ENCODE results near the gene MYO1E. TPM values are rescaled to one million over a fixed set of nuclear protein-coding genes. Genes with fewer than 3 reads are reported as not detected.
A peak's percentile ranks its signal among the peaks of the same experiment; 100 is the strongest.

MYO1E gene
- total and polyA plus RNA-seq, 2 donors from 2014 or later, result 41.9 to 198 TPM

DNA sequence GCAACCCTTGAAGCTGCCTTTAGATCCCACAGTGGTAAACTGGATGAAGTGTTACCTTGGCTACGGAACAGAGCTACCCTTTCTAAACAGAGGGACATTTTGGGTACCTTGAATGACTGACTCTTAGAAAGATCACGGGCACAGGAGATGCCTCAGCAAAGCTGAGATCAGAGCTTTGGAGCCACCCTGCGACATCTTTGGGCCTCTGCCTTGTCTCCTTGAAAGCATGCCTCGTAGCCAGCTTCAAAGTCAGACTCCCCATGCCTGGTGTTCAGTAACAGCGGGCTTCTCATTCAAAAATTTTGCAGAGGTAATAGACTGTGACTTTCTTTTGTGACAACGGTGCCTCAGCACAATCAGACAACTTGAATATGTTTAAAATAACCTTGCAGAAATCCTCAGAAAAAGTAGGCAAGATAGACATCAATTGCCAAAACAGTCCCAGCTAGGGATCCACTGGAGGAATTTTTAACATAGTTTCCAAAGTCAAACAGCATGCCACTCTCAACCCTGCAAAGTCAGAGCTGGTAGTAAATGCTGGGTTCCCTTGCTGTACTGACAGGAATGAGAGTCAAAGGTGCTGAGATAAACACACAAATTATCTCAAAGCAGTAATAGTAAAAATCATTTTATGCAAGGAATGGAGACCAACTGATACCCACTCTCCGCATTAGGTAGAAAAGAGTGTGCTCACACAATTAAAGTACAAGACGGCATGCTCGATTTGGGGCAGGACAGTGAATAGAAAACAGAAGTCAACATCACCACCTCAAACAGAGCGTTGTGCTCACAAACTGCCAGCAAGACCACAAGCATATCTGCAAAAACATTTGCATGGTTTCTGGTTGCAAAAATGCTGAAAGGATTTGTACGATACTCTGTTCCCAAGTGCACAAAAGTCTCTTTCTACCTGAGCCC lies 82.1 kb downstream of the MYO1E start:
- Histone ChIP-seq H3K27ac (ENCODE audit: low read depth in 2 of 2, low read length in 2 of 2) (no peak overlapping the region), H3K9me3 (ENCODE audit: control insufficient read depth in 2 of 3, insufficient read depth in 1 of 3, low read length in 3 of 3) (no peaks in the 10 kb centered on the region), H3K27me3 (ENCODE audit: control insufficient read depth, insufficient read depth, low read length) (no peaks in the 10 kb centered on the region), H3K36me3 (ENCODE audit: control insufficient read depth in 2 of 3, insufficient read depth in 3 of 3, low read length in 3 of 3) (no peaks in the 10 kb centered on the region), H3K9ac (ENCODE audit: low read length in 3 of 3) (no peak overlapping the region), H3K4me3 (ENCODE audit: low read length in 3 of 3) (no peak overlapping the region), H3K4me1 (ENCODE audit: control insufficient read depth in 2 of 3, insufficient read depth in 2 of 3, low read depth in 1 of 3, low read length in 3 of 3) (peaks cover 0 to 16% (median 5%) of the 10 kb centered on the region in 3 donors)
- intact Hi-C loops (cut with DNase I), result no loop called here
- DNase-seq (peak in 2 of 5 donors; percentile 53 to 57), FAIRE-seq (no peak)
- TF ChIP-seq, protein P1, sequence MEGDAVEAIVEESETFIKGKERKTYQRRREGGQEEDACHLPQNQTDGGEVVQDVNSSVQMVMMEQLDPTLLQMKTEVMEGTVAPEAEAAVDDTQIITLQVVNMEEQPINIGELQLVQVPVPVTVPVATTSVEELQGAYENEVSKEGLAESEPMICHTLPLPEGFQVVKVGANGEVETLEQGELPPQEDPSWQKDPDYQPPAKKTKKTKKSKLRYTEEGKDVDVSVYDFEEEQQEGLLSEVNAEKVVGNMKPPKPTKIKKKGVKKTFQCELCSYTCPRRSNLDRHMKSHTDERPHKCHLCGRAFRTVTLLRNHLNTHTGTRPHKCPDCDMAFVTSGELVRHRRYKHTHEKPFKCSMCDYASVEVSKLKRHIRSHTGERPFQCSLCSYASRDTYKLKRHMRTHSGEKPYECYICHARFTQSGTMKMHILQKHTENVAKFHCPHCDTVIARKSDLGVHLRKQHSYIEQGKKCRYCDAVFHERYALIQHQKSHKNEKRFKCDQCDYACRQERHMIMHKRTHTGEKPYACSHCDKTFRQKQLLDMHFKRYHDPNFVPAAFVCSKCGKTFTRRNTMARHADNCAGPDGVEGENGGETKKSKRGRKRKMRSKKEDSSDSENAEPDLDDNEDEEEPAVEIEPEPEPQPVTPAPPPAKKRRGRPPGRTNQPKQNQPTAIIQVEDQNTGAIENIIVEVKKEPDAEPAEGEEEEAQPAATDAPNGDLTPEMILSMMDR (IDR thresholded peaks at IDR 0.05; ENCODE audit: borderline replicate concordance, extremely low read depth, insufficient read depth), result no peak

DNA sequence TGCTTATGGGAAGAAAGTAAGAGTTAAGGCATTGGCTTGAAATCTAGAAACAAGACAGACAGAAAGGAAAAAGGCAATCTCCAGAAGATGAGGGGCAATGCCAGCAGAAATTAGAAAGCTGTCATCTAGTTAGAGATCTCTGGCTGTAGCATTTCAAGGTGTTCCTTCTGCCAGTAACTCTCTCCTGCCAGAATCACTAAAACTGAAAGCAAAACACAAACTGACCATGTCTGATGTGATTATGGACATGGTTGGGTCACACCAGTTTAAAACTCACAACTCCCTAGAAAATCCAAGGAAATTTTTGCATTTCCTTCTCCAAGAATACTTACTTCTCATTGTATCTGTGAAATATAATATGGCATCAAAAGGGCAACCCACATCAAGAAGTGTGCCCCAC lies 83.1 kb downstream of the MYO1E start:
- no peak for DNase-seq

DNA sequence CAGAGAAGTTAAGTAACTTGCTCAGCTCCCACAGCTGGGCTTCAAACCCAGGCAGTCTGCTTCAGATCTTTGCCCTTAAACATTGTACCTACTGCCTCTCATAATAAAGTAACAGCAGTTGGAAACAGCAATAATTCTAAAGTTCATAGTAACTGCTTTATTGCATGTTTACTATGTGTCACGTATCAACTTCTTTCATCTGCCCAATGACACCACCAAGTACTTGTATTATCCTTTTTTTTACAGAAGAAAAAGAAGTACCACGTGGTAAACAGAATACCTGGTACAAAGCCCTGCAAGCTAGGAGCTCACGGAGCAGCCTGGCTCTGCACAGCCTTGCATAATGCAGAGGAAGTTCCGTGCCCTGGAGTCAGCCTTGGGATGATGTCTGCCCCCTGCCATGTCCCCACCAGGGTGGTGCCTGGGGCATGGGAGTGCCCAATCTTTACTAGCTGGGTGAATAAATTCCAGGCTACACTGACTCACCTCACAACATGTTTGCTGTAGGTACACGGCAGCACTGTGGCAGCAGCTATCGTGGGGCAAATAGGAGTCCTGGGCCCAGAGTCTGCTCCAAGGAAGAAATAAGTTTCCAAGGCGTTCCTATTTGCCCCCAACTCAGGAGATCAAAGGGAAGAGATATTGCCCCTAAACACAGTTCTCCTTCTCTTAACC lies 88.8 kb downstream of the MYO1E start:
- Histone ChIP-seq H3K27ac (ENCODE audit: low read depth in 2 of 2, low read length in 2 of 2) (no peak overlapping the region), H3K9me3 (ENCODE audit: control insufficient read depth in 2 of 3, insufficient read depth in 1 of 3, low read length in 3 of 3) (no peaks in the 10 kb centered on the region), H3K27me3 (ENCODE audit: control insufficient read depth, insufficient read depth, low read length) (no peaks in the 10 kb centered on the region), H3K4me3 (ENCODE audit: low read length in 3 of 3) (no peak overlapping the region), H3K9ac (ENCODE audit: low read length in 3 of 3) (no peak overlapping the region), H3K36me3 (ENCODE audit: control insufficient read depth in 2 of 3, insufficient read depth in 3 of 3, low read length in 3 of 3) (no peaks in the 10 kb centered on the region), H3K4me1 (ENCODE audit: control insufficient read depth in 2 of 3, insufficient read depth in 2 of 3, low read depth in 1 of 3, low read length in 3 of 3) (peaks cover 0 to 6% (median 5%) of the 10 kb centered on the region in 3 donors)
- intact Hi-C loops (cut with DNase I), result no loop called here
- FAIRE-seq (no peak), DNase-seq (peak in 1 of 5 donors; percentile 87)
- TF ChIP-seq, protein P1 (IDR thresholded peaks at IDR 0.05; ENCODE audit: borderline replicate concordance, extremely low read depth, insufficient read depth), result no peak

More for the DNA sequence above, 83.1 kb downstream of the MYO1E start:
- Histone ChIP-seq H3K36me3 (ENCODE audit: control insufficient read depth in 2 of 3, insufficient read depth in 3 of 3, low read length in 3 of 3) (no peaks in the 10 kb centered on the region), H3K4me3 (ENCODE audit: low read length in 3 of 3) (no peak overlapping the region), H3K4me1 (ENCODE audit: control insufficient read depth in 2 of 3, insufficient read depth in 2 of 3, low read depth in 1 of 3, low read length in 3 of 3) (peaks cover 0 to 8% (median 6%) of the 10 kb centered on the region in 3 donors), H3K9me3 (ENCODE audit: control insufficient read depth in 2 of 3, insufficient read depth in 1 of 3, low read length in 3 of 3) (no peaks in the 10 kb centered on the region), H3K9ac (ENCODE audit: low read length in 3 of 3) (no peak overlapping the region), H3K27me3 (ENCODE audit: control insufficient read depth, insufficient read depth, low read length) (no peaks in the 10 kb centered on the region), H3K27ac (ENCODE audit: low read depth in 2 of 2, low read length in 2 of 2) (no peak overlapping the region)
- no peak for FAIRE-seq
- intact Hi-C loops (cut with DNase I), result no loop called here
- TF ChIP-seq, protein P1 (IDR thresholded peaks at IDR 0.05; ENCODE audit: borderline replicate concordance, extremely low read depth, insufficient read depth), result no peak

Measured in kidney (tissue), 14 donors.